ENCODE results near the gene C16orf46. TPM values are rescaled to one million over a fixed set of nuclear protein-coding genes. Genes with fewer than 3 reads are reported as not detected.

The C16orf46 gene
- total RNA-seq, 1 donor from 2014 or later, result 0.69 TPM

DNA sequence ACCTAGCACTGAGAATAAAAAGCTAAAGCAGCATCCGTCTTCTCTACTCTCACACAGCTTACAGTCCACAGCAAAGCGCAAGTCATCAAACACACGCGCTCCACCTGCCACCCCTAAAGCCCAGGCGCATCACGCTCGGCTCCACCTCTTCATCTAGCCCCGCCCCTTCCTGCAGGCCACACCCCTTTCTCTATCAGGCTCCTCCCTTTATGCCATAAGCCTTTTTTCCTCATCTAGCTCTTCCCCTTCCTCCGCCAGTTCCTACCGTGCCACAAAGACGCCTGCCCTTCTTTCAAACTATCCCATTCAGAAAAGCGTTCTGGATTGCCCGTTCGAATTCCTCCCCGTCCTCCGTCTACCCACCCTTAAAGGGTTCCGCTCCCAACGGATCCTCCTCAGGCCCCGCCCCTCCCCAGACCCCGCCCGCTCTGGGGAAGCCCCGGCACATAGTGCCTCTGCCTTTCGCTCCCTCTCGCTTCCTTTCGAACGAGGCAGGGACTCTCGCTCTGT, 417 bp downstream of the C16orf46 start:
- peak; percentile 89 for DNase-seq

DNA sequence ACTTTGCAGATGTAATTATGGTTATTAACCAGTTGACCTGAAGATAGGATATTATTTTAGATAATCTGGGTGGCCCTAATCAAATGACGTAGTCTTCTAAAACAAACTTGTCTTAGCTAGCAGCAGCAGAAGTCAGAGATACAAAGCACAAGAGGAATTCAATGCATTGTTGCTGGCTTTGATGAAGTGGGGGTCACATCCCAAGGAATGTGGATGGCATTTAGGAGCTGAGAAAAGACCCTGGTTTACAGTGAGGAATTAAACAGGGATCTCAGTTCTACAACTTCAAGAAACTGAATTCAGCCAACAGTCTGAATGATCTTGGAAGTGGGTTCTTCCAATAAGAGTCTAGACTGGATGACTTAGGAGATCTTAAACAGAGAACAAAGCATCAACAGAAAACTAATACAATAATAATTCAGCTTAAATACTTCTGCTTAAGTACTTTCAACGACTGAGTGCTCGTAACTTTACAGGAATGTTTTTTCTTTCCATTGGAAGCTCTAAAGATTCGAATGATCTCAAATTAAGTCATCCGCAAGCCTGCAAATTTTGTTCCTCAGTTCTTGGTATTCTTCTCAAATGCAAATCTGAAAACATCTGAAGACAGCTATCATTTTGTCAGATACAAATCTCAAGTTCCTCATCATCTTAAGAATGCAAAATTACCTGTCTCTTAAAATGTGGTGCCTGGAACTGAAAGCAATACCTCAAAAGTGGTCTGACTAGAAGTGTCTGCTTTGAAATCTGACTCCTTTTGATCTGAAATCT, 3.3 kb downstream of the C16orf46 start:
- DNase-seq, result peak; percentile 8

DNA sequence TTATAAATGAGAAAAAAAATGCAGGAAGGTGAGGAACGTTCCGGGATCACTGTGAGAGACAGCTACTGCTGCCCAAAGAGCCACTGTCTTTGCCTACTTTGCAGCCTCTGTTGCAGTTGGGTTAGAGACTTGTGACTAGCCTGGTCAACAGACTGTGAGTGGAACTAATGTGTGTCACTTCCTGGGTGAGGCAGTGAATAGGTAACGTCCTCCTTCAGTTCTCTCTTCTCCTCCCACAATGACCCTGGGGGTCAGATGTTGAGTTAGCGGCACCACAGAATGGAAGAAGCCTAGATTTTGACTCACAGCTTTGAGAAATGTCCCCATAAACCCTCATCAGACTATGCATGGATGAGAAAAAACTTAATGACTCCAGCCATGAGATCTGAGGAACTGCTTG, 5.2 kb downstream of the C16orf46 start:
- no peak for DNase-seq

DNA sequence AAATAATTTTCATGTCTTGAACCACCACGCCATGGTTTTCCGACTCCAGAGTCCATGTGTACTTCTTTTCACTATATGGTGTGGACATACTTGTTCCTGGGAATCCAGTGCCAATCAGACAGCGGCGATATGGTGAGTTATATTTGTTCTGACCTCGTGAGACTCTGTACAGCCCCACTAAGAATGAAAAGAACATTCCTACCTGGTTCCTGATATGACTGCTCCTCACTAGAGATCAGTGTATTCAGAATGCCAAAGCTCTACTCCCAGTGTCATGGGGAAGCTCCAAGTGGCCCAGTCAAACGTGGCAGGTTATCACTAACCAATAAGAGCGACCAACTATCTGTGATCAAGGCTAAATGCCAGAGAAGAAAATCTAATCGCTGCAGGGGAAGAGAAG, 6.1 kb downstream of the C16orf46 start:
- no peak for DNase-seq

DNA sequence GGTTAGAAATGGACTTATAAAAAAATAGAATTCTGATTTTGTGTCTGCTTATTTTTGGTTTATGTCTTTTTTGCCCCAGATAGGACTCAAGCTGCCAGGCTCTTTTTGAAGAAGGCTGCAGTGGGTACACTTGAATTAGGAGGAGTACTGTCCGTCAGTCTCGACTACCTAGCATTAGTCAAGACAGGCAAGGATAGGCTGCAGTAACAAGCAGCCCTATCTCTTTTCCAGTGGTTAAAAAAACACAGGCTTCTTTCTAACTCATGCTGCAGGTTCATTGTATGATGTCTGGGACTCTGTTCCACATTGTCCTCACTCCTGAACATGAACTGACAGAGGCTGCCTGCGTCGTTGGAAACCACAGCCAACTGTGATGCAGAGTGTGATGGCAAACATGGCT, 8.0 kb downstream of the C16orf46 start:
- no peak for DNase-seq

DNA sequence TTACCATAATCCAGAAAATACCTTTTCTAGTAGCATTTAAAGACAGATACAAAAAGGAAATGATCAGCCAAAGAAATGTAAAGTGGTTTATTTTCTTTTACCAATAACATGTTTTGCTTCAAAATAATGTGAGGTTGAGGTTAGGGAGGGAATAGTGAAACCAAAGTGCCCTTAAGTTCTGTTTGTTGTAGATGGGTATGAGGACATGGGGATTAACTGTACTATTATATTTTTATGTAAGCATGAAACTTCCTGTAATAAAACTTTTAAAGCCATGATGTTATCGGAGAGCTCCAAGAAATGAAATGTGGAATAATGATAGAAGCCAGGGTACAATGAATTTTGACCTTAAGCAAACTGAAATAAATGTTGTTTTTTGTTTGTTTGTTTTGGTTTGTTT, 9.9 kb downstream of the C16orf46 start:
- no peak for DNase-seq

DNA sequence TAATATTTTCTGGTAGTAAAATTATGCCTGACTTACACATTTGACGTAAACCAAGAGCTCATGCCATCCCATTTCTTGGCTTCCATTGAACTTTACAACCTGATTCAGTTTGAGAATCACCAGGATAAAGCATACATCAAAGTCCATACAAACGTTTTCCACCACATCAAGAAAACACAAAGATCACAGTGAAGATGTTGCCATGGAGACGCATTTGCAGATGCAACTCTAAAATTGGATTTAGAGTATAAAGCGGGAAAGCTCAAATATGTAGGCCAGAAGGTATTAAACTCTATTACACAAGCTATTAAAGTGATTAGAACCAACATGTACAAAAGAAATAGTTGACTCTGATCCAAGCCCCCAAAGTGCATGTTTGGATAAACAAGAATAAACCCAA, 10.4 kb downstream of the C16orf46 start:
- DNase-seq, result no peak

DNA sequence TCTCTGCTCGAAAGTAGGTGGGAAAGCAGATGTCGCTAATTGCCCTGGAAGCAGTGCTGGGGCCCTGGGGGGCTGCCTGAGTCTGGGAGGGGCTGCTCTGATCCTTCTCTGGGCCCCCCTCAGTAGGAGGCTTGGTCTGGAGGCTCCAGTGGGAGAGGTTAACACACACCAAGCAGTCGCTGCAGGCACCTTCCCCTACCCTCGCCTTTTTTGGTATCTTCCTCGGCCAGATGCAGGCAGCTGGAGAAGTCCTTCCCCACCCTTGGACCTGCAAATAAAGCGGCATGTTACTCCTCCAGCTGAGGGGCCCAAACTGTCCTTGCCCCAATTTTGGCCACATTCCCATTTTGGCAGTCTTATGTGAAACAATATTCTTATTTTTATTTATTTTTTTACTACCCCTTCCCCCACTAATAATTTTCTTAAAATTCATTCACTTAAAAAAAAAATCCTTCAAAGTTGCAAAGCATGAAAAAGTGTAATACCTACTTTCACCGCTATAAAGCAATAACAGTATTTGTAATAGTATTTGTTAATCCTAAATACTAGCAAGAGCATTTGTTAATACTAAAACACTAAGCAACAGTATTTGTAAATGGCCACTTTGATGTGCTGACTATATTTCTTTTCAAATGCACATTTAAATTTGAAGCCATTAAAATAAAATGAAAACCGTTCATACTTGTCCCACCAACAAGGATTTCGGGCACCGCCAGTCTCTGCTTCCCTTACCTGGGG, 15.0 kb downstream of the C16orf46 start:
- no peak for DNase-seq

DNA sequence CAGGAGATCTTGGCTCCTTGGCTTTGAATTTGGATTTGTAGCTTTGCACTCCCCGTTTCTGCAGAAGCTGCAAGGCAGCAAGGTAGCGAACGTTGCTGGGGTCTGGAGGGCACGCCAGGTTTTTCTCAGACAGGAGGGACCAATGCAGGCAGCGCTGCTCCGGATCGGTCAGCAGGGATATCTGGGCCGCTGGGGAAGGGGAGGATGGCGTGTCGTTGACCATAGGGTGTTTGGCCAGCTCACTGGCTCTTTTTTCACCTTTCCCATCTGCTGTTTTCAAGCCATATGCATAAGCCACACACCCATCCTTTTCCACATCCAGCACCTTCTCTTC, 15.8 kb downstream of the C16orf46 start:
- no peak for DNase-seq

DNA sequence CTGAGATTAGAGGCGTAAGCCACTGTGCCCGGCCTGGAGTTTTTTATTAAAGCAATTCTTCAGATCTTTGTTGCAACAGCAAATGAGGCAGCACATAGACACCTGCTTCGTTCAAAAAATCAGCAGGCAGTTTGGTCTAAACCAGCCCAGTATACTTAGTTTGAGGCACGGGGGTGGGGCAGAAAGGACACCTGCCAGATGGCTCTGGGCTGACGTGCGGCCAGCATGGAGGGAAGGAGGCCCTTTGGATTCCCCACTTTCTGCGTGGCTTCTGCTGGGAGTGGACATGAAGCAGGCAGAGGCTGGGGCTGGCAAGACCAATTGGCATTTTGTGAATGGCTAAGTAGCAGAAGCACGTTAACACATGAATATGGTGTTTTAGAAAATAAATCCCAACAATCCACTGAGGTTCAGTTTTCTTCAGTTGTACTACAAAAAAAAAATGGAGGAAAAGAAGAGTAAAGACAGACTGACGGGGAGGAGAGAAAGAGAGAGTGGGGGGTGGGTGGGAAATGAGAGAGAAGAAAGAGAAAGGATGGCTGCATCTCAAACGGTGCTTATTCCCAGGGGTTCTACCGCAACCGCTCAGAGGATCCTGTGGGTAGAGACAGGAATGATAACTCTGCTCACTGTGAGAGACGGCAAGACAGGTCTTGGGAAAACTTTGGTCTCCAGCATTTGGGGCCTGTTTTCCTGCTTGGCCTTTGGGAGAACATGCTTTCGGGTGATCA, 16.3 kb downstream of the C16orf46 start:
- DNase-seq, result no peak

DNA sequence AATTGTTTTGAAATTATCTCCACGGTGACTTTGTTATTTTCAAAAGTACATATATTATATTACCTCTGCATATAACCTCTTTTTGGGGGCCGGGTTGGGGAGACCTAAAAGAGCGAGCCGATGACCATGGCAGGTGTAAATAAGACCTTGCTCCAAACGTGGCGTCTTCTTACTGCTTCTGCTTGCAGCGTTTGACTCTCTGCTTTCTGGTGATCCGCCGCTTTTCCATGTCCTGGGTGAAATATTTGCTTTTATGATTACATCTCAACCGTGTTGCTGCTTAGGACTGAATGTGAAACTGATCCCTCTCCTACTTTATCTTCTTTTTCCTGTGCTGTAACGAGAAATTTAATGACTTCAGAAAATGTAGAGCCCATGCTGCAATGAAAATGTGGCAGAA, 23.3 kb downstream of the C16orf46 start:
- DNase-seq, result no peak

DNA sequence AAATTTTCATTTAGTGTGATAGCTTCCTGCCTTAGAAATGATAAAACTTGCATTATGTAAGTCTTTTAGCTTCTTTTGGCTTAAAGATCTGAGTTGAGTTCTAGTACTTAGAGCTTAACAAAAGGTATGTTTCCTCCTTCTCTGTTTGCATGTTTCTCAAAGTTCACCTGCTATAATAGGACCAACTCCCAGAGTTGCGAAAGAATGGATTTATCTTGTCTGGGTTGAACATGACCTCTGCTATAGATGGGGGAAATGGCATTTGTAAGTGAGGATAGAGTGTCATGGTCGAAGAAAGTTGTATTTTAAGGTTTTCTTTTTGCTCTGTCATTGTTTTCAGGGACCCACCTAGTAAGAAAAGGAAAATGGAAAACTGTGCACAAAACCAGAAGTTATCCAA, 34.2 kb downstream of the C16orf46 start:
- no peak for DNase-seq

DNA sequence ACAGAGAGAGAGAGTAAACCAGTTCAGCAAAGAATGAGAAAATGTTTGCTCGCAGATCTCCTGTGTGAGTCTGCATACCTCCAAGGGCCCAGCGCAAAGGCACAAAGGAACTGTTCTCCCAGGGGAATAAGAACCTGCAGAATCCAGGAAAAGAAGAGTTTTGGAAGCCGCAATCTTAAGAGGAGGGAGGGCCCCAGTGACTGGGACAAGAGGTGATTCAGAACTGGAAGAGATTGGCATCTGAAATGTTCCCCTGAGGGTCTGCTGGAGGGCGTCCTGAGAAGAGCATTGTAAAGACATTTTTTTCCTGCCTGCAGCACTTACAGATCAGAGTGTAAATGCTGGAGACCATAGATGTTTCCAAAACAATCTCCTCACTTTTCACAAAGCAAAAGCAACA, 35.3 kb downstream of the C16orf46 start:
- DNase-seq, result no peak

DNA sequence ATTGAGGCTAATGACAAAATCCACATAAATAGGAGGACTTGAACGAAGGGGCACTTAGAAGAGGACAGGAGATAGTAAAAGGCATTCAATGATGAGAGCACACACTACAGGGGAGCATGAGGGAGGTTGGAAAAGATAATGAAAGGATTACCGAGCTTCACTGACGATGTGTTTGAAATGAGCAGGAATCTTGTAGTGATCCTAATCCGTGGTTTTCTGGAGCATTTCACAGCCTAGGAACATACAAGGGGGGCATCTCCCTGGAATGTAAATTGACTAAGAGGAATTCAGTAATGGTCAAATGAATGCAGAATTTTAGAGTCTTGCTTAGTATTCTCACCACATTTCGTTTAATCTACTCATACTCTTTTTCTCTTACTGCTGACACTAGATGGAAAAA, 36.2 kb downstream of the C16orf46 start:
- DNase-seq, result no peak

DNA sequence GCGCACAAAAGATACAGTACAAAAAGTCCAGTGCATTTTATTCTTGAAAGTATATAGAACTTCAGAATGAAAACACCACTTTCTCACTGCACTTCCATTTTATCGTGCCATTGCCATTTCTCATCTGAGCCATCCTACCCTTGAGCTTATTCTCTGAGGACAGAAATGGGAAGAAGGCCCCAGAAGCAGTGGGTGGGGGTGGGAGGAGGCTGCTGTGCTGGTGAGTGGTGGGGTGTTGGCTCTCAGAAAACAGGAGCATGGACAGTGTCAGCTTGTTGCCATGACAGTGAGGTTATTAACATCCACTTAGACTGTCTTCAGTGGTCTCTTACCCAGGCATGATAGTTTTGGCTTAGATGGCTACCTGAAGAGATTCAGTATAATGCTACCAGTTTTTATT, 36.9 kb downstream of the C16orf46 start:
- no peak for DNase-seq

DNA sequence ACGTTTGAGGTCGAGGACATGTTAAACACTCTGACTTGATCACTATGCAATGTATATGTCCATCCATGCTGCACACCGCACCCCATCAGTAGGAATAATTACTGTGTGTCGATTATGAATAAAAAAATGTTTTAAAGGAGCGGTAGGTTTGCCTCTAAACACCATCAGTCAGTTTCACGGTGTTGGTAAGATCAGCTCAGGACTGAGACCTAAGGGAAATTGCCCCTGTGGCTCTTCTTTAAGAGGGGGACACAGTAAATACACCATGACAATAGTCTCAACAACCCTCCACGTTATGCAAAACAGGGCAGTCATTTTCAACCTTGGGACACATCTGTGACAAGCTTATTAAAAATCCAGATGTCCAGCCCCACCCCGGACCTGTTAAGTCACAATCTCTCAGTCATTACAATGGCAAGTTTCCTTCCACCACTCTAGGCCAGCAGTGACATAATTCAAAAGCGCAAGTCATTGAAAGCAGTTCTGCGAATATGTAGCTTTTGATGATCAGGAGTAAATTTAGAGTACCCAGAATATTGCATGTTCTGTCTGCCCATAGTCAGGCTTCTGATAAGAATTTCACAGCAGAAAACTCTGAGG, 40.2 kb downstream of the C16orf46 start:
- no peak for DNase-seq

DNA sequence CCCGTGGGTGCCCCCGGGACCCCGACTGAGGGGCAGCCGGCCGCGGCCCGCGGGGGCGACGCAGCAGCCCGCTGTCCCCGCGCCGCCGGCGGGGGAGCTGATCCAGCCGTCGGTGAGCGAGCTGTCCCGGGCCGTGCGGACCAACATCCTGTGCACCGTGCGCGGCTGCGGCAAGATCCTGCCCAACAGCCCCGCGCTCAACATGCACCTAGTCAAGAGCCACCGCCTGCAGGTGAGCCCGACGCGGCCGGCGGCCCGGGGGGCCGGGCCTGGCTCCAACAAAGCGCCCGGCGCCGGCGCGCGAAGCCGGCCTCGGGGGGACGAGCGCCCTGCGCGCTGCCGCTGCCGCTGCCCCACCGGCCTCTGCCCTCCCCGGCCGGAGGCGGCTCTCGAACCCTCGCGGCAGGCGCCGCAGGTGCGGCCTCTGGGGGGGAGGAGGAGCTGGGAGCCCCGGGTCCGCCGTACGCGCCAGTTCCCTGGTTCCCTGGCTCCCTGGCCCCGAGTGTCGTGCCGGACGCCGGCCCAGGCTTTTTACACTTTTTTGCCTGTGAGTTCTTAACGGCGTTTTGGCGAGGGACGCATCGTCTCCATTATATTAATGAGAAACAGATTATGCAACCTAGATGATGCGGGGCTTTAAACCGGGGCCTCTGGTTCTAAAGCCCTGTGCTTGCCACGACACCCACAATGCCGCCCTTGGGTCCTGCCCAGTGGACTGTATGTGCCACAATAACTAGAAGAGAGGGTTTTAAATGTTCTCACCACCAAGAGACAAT, 40.9 kb downstream of the C16orf46 start:
- DNase-seq, result no peak

DNA sequence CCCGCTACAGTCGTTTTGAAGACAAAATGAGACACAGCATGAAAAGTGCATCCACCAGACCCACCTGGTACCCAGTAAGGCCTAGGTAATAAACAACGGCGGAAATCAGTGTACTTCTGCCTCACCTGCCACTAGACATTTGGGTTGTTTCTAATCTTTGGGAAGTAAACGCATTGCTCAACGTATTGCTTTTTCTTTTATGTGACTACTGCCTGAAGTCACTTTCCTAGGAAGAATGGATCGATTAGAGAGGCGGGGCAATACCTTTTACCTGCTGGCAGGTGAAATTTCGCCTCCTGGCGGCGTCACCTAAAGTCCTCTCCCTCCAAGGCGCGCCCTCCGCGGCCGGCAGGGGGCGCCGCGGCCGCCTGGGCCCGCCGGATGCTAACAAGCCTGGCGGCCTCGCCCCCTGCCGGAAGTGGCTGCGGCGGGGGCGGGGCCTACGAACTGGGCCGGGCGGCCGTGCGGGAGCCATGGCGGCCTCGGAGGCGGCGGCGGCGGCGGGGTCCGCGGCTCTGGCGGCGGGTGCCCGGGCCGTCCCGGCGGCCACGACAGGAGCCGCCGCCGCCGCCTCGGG, 41.6 kb downstream of the C16orf46 start, which contains the start of gene ATMIN:
Gene ATMIN, plus strand, starts transcription at position 445 of the 577 bp plus-strand sequence. Its CDS starts 29 bp downstream, at position 474.
- peak; percentile 63 for DNase-seq

DNA sequence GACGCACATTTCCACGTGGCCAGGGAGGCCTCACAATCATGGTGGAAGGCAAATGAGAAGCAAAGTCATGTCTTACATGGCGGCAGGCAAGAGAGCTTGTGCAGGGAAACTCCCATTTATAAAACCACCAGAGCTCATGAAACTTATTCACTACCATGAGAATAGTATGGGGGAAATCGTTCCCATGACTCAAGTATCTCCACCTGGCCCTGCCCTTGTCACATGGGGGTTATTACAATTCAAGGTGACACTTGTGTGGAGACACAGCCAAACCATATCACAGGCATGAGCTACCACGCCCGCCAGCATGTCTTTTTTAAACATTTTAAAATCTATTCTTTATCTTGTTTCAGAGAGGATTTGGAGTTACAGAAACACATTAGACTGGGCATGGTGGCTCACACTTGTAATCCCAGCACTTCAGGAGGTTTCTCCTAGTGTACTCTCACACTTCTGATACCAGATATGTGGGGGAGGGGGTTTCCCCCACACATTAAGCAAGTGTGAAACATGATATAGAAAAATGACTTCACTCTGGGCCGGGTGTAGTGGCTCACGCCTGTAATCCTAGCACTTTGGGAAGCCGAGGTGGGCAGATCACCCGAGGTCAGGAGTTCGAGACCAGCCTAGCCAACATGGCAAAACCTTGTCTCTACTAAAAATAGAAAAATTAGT, 47.0 kb downstream of the C16orf46 start:
- no peak for DNase-seq

DNA sequence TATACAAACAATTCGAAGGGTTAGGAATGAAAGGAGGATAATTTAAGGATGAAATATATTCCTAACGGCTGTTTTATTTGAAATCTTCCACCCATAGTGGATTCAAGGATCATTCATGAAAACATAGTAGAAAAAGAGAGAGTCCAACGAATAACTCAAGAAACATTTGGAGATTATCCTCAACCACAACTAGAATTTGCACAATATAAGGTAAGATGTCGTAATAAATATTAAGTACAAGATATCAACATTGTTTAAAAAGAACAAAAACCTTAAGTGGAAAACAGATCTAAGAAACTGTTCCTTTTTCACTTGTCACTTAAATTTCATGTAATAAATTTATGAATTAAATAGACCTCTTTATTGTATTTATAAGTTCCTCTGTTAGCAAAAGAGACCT, 50.6 kb downstream of the C16orf46 start:
- DNase-seq, result no peak

DNA sequence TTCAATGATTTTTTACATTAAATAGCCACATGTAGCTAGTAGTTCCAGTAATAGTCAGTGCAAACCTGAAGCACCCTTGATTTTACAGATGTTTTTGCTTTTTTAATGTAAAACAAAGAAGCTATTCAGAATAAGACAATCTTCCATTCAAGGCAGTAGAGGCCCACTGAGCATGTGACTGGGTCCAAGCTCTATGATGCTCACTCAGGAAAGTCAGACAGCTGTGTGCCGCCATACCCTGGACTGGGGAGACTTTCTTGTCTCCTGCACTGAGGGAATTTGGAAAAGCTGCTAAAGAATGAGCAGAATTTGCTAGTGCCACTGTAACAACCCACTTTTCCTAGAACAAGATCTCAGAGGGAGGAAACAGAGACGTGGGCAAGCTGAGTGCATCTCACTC, 58.5 kb downstream of the C16orf46 start:
- no peak for DNase-seq
